Measurements from ENCODE around the gene MRAP.

GRCh38 chr21:32308696-32309095 is 10.0 kb downstream of the MRAP start:
- TF ChIP-seq CTCF (IDR thresholded peaks at IDR 0.05) (no peak), POLR2A (IDR thresholded peaks at IDR 0.05) (no peak), EP300 (IDR thresholded peaks at IDR 0.05) (no peak), POLR2AphosphoS5 (IDR thresholded peaks at IDR 0.05) (no peak)
